Nephron (organoid): Measurements from ENCODE around the gene EPS8.

Experiments used
- H3K27ac Mint-ChIP-seq, 3 experiments: 2 replicates each; pipeline ENCODE4 v1.8.0; 2020; ENCODE audit warnings: mixed read lengths in 3 of 3, mild to moderate bottlenecking in 2 of 3, moderate library complexity in 1 of 3
- H3K27me3 Mint-ChIP-seq: 2 replicates; pipeline ENCODE4 v1.8.0; 2021; ENCODE audit warnings: low read depth, mild to moderate bottlenecking, moderate library complexity, mixed read lengths
- H3K36me3 Mint-ChIP-seq: 2 replicates; pipeline ENCODE4 v1.8.0; 2020; ENCODE audit warnings: low read depth, mixed read lengths
- H3K4me1 Mint-ChIP-seq: 2 replicates; pipeline ENCODE4 v1.8.0; 2020; ENCODE audit warnings: mixed read lengths
- H3K4me3 Mint-ChIP-seq, 3 experiments: 2 replicates each; pipeline ENCODE4 v1.8.0; 2020; ENCODE audit warnings: mild to moderate bottlenecking in 3 of 3, mixed read lengths in 3 of 3, moderate library complexity in 2 of 3
- H3K9me3 Mint-ChIP-seq: 2 replicates; pipeline ENCODE4 v1.8.0; 2020; ENCODE audit warnings: mixed read lengths
- CTCF ChIP-seq, 3 experiments: fragments of 200-600 bp; sonication (generic); IDR thresholded peaks; one replicate each; pipeline ENCODE4 v1.5.0; 2021; ENCODE audit warnings: antibody characterized with exemption in 3 of 3; ENCODE audit not compliant: unreplicated experiment in 3 of 3

The EPS8 gene

GRCh38 chr12:15808250-15808649, 19.1 kb upstream of the EPS8 start:
- no peaks in the 10 kb centered on the region for H3K27me3 Mint-ChIP-seq
- H3K9me3 Mint-ChIP-seq, result no peaks in the 10 kb centered on the region
- peaks cover 16% of the 10 kb centered on the region for H3K4me1 Mint-ChIP-seq
- TF ChIP-seq CTCF (IDR thresholded peaks at IDR 0.05; ENCODE audit: unreplicated experiment in 3 of 3), result no peak
- no peak overlapping the region for H3K27ac Mint-ChIP-seq
- H3K36me3 Mint-ChIP-seq, result no peaks in the 10 kb centered on the region
- H3K4me3 Mint-ChIP-seq, result no peak overlapping the region

GRCh38 chr12:15806826-15807225, 17.6 kb upstream of the EPS8 start:
- no peak for TF ChIP-seq CTCF (IDR thresholded peaks at IDR 0.05; ENCODE audit: unreplicated experiment in 3 of 3)

GRCh38 chr12:15801770-15802744, 12.9 kb upstream of the EPS8 start:
- Mint-ChIP-seq H3K9me3 (no peaks in the 10 kb centered on the region), H3K27me3 (no peaks in the 10 kb centered on the region)
- TF ChIP-seq CTCF (IDR thresholded peaks at IDR 0.05; ENCODE audit: unreplicated experiment in 3 of 3), result no peak

More at GRCh38 chr12:15806826-15807225, 17.6 kb upstream of the EPS8 start:
- Mint-ChIP-seq H3K4me1 (peaks cover 4% of the 10 kb centered on the region), H3K9me3 (no peaks in the 10 kb centered on the region), H3K27me3 (no peaks in the 10 kb centered on the region), H3K4me3 (no peak overlapping the region), H3K27ac (no peak overlapping the region), H3K36me3 (no peaks in the 10 kb centered on the region)

GRCh38 chr12:15800278-15800677, 11.1 kb upstream of the EPS8 start:
- Mint-ChIP-seq H3K9me3 (no peaks in the 10 kb centered on the region), H3K4me3 (no peak overlapping the region), H3K4me1 (peaks cover 4% of the 10 kb centered on the region), H3K27ac (no peak overlapping the region), H3K27me3 (no peaks in the 10 kb centered on the region), H3K36me3 (no peaks in the 10 kb centered on the region)
- TF ChIP-seq CTCF (IDR thresholded peaks at IDR 0.05; ENCODE audit: unreplicated experiment in 3 of 3), result no peak

More at GRCh38 chr12:15801770-15802744, 12.9 kb upstream of the EPS8 start:
- Mint-ChIP-seq H3K36me3 (no peaks in the 10 kb centered on the region), H3K27ac (no peak overlapping the region), H3K4me1 (peaks cover 4% of the 10 kb centered on the region), H3K4me3 (no peak overlapping the region)

GRCh38 chr12:15797818-15798217, 8.6 kb upstream of the EPS8 start:
- Mint-ChIP-seq H3K9me3 (no peaks in the 10 kb centered on the region), H3K4me1 (peaks cover 4% of the 10 kb centered on the region), H3K27ac (no peak overlapping the region), H3K27me3 (peaks cover under 1% of the 10 kb centered on the region), H3K4me3 (no peak overlapping the region), H3K36me3 (no peaks in the 10 kb centered on the region)
- TF ChIP-seq CTCF (IDR thresholded peaks at IDR 0.05; ENCODE audit: unreplicated experiment in 3 of 3), result no peak
